GM19023 (cell line): ENCODE measurements around the gene CAMTA1.

Experiments
- ATAC-seq: cut with Tn5 transposase; IDR thresholded peaks from one replicate; pipeline ENCODE4 v1.9.1; 2021; ENCODE audit warnings: mild to moderate bottlenecking, moderate library complexity; ENCODE audit not compliant: unreplicated experiment

CAMTA1 gene

DNA sequence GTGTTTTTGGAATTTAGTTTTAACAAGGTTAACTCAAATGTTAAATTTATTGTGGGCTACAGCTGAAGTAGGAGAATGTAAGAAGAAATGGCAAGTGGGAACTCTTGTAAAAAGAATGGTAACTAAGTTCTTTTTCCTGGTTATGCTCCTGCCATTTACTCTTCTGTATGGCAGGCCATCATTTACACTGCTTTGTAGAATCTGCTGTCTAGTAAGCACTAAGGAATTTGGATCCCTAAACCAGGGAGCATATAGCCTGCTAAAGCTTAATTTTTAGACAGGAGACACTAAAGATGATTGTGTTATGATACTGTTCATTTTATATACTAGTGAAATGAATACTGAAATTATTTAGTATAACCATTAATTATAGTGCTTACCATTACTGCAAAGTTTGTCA lies 85.3 kb downstream of the CAMTA1 start:
- no peak for ATAC-seq

DNA sequence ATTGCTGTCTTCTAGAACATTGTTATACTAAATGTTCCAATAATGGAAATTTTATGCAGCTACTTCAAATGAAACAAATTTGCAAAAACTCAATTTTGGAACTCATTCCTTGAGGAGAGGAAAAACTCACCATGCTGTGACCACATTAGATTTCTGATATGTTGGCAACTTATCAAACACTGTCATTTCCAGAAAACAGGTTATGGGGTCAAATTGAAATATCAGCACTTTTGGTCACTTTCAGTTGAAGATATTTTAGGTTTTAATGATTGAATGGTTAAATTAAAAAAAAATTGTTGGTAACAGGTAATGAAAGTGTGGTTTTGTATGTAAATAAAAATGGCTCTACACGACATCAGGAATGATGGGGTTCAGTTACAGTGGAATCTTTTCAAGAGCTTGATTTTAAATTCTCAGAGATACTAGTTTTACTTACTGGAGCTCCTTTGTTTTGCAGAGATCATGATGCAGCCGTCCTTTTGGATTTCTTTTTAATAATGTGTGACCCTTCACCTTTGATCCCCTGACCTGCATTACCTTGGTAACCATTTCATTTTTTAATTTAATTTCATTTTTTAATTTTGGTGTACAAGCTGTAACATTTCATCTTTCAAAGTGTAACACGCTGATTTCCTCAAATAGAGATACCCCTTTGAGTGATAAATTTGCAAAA lies 86.2 kb downstream of the CAMTA1 start:
- no peak for ATAC-seq

DNA sequence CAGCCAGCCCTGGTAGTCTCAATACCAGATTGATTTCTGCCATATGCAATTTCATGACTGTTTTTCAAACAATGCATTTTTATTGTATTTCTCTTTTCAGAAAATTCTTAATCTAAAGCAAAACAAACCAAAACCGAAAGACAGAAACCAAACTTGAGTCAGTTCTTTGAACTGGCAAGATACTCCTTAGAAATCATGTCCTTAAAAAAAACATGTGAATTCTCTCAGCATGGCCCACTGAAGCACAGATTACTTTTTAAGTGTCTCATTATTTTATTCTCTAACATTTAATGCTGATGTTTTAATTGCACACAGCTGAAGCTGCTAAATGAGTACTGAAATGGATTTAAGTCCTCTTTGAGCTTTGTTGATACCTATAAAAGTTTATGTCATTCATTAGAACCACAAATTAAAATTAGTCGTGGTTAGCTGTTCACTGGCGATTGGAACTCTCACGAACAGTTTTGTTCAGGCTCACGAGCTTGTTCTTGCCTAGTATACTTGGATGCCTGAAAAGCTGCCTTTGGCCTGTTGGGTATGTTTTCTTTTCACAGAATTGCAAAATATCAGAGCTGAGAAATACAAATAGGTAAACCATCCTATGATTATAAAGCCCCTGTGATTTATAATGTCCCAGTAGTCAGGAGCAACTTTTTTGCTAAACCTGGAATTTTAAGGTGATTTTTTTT lies 87.5 kb downstream of the CAMTA1 start:
- ATAC-seq, result no peak

DNA sequence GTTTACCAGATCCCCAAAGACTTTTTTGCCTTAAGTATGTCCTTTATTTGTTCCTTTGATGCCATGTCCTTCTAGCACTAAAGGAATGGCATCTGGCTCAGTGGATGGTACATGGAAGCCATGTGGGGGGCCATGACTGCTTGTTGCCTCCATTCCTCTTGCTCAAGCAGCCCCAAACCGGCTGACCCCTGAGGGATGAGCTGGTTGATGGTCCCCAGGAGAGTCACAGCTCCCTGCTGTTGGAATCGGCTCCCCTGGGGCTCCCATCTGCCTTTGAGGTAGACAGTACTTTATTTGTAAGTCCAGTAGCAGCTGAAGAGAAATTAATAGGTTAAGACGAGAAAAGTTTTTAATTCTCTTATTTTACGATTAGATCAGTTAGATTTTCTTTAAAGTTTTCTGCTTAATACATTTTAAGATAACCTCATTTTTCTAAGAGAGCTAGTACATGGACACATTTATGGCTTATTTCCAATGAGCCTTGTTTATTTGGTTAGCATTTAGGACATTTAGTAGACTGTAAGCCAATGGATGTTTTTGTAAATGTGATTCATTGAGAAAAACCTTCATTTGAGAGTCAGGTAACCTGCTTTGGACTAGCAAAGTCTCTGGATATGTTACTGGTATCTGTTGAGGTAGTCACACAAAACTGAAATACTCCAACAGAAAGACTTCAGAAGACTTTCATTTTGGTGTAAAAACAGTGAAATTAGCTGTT lies 88.2 kb downstream of the CAMTA1 start:
- no peak for ATAC-seq

DNA sequence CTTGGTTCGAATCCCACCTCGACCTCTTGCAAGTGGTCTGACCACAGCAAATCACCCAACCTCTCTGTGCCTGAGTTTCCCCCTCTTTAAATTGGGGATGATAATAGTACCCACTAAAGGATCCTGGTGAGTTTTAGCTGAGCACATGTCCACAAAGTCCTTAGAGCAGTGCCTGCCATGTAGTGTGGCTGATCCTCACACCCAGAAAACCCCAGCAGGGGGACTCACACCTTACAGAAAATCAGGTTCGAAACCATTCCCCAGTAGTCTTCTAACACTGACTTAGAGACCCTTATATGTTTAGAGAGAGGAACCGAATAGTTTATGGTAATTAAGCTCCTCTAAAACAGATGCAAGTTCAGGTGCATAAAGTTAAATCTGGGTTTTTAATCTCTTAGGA lies 89.0 kb downstream of the CAMTA1 start:
- no peak for ATAC-seq

DNA sequence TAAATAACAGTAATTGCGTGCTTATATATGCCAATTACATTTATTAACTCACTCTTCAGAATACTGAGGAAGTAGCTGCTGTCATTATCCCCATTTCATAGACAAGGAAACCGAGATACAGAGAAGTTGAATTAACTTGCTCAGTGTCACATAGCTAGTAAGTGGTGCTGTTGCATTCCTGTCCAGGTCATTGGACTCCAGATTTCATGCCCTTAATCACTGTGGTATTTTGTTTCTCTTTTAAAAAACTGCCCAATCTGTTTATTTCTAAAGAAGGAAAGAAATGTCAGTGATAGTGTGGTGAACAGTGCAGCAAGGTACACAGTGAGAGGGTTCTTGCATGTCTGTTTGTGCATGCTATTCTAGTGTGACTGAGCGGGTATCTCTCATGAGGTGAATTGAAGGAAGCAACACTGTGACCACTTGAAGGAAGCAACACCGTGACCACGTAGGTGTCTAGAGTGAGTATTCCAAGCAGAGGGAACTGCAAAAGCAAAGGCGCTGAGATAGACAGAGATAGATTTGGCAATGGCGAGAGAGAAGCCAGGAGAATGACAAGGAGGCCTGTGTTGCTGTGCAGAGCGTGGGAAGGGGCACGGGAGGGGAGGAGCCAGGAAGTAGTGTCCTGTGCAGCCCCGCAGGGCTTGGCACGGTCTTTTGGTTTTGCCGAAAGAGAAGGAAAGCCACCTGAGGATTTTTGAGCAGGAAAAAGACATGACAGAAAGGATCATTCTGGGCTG lies 95.9 kb downstream of the CAMTA1 start:
- ATAC-seq, result no peak

DNA sequence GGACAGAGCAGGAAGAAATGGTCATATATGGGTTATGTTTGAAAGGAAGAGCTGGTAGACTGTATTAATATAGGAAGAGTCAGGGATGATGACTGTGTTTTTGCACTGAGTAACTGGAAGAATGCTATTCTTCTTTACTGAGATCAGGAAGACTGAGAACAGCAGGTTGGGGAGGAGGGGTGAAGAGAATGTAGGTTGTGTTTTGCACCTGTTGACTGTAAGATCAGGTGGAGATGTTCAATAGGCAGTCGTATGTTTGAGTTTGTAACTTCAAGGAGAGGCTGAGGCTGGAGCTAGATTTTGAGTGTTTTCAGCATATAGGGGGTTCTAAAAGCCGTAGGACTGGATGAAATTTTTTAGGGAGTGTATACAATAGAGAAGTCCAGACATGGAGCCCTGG lies 97.2 kb downstream of the CAMTA1 start:
- no peak for ATAC-seq

DNA sequence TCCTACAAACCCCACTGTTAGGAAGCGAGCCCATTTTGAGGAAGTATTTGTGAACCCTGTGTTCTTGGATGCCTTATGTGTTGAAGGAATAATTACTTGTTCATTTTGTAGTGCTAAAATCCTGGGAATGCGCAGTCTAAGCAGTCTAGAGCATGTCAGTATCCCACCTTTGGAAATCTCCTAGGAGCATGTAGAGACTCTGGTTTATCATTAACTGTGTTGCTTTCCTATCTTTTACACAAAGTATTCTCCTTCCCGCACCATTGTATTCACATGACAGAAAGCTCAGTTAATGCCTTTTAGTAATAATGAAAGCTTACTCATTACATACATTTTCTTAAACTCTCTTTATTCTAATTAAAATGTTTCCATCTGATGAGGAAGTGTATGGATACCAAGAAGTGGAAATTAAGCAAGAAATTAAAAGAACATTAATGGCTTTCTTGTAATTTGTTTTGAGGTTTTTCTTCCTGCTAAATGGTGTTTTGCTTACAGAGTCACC lies 99.4 kb downstream of the CAMTA1 start:
- no peak for ATAC-seq

DNA sequence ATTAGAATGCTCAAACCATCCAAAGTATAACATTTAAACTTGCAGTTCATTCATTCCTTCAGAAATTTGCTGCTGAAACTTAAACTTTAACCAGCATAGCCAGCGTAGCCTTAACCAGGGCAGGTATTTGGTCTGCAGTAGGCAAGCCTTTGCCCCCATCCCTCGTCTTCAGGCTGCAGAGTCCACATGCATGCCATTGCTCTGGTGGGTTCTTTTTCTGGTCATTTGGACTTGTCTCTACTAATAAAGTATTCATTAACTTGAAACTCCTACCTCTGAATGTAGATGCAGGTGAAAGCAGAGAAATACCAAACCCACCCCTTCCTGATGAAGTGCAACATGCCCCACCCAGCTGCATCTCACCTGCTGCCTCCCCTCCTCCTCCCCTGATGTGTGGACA lies 100.2 kb downstream of the CAMTA1 start:
- ATAC-seq, result no peak

DNA sequence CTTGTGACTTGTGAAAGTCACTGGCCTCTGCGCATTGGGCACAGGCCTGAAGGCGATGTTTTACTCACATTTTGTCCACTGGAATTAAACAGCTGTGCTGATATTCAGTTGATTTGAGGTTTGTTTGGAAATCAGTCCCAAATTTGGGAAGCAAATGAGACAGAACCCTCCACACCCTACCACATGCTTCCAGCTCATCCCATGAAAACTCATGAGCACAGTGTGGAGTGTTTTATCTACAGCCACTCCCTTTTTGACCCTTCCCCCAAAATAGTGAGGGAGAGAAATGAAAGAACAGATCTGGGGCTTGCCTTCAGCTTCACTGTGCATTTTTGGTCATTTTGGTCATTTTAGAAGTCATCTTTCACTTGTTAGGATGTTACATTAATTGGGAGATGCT lies 101.3 kb downstream of the CAMTA1 start:
- ATAC-seq, result no peak

DNA sequence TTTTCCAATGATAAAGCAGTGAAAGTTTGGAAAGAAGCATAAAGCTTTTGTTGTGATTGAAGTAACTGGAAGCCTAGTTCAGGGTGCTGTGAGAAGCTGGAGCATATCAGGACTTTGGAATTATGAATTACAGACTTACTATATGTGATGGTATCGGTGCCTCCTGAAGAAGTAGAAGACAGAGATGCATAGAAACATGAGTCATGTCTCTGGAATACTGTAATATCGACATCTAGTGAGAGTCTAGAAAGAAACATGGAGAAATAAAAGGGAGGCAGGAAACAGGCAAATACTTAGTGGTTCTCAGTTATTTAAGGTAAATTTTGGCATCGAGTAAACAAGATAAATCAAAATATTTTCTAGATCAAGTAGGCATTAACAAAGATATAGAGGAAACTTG lies 103.0 kb downstream of the CAMTA1 start:
- no peak for ATAC-seq

DNA sequence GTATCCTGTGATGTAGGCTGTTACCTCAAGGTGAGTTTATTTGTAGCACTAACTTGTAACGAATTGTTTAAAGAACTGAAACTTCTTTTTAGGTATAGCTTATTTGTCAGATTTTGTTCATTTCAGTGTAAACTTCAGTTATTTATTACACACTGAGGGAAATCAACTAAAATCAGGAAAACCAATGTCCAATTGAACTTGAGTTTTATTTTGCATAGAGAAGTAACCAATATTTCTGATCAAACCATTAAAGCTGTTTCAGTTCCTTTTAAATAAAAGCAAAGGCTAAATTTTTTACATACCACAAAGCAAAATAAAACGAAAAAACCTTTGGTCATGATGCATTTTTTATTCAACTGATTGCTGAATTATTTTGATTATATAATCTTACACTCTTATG lies 103.6 kb downstream of the CAMTA1 start:
- no peak for ATAC-seq

DNA sequence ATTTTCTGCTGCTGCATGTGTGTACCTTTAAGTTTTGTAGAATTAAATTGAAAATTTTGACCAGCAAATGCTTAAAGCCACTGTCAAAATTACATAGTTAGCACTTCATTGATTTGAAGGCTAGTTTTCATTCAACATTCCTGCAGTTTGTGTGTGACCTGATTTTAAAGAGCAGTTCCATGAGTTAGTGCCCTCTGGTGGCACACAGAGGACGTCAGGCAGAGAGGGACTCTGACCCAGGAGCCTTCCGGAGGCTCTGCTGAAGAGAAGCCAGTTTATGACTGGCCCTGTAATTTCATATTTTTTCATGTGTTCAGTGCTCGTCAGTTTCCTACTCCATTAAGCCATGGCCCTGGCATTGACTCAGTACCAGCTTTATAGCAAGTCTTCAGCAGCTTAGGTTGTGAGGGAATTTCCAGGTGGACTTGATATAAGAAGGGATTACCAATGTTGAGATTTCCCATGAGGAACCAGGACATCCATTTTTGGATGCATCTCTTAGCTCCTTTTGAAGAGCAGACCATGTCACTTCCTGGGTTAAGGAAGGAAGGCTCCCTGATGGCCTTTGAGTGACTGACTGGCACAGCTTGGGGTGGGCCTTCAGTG lies 104.7 kb downstream of the CAMTA1 start:
- no peak for ATAC-seq

DNA sequence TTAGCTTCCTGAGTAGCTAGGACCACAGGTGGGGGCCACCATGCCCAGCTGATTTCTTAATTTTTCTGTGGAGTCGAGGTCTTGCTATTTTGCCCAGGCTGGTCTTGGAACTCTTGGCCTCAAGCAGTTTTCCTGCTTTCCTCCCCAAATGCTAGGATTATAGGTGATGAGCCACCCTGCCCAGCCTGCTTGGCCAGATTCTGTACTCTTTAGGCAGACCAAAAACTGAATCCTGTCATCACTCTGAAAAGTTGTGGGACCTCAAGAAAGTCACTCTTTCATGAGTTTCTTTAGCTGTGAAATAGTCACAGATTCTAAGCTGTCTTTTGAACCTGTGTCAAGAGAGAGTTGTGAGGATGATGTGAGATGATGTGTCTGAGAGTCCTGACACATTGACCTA lies 105.4 kb downstream of the CAMTA1 start:
- no peak for ATAC-seq

DNA sequence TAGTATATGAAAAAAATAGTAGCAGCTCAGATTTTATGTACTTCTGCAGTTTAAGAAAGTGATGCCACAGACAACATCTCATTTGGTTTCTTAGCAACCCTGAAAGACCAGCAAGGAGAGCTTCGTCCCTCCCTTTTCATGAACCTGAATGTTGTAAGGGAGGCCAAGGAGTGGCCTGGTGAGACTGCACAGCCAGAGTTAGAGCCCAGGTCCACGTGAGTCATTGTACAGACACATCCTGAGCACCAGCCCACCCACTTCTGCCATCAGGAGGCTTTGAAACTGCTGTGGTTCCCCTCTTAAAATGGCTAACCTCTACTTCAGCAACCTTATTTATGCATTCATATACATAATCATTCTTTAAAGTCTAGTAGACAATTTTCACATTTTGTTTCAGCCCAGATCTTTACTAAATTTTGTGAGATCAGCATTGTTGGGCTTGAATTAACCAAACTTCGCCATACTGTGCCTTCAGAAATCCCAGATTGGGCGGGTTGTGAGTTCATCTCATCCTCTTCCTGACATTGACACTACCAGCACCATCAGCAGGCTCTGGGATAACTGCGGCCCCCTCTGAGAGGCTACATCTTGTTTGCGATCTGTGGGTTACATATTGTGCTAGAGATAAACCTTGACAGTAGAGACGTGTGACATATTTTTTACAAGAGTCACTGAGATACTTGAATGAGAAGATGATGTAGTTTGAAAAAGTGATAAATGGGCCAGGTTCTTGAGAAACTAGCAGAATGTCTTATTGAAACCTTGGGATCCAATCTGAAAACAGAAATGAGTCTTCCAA lies 106.7 kb downstream of the CAMTA1 start:
- no peak for ATAC-seq

DNA sequence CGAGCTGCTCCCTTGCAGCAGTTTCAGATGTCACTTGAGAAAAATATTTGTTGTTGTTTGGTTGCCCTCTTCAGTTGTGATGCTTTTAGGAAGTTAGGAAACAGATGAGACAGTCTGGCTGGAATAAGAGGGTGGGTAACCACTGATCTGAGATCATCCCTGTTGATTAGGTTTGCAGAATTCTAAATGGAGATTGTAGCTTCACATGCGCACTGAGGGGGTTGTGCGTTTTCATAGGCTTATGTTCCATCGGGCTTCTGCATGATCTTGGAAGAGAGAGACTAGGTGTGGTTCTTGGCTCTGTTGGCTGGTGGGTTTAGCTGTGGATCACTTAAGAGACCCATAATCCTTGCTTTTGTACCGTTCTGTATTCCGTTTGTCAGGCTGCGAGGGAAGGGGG lies 108.1 kb downstream of the CAMTA1 start:
- no peak for ATAC-seq

DNA sequence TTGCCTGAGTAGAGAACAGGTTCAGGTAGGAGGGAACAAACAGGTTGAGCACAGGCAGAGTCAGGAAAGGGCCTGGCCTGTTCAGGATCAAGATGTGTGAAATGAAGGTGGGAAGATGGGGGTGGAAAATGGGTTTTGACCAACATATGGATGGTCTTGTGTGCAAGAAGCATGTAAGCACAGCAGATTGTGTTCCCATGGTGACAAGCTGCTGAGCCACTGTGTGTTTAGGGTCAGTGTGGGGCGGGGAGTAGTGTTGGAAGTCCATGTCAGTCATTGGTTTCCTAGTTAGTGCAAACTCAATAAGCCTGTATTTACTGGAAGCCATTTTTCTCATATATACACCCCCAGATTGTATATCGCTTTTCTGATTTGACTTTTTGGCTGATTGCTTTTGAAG lies 111.9 kb downstream of the CAMTA1 start:
- ATAC-seq, result no peak

DNA sequence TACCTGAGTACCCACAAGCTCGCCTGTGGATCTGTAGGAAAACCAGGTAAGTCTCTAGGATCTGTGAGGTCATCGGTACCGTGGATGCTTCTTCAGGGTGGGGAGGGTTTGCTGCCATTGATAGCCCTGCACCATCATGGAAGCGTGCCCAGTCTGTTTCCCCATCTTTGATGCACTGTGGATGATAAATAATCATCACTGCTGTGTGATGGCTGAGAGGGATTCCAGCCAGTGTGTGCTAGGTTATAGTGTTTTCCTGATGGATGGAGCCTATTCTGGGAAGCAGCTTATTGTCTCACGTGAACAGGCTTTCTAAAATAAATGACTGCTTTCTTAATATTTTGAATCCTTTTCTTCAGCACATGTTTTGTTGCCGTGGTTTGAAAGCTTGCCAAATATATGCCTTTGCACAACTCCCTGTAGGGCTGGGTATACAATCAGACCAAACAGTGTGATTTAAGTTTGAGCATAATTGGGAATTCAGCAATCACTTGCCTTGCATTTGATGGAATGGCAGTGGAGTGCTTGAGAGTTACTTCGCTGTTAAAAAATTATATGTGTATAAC lies 113.8 kb downstream of the CAMTA1 start:
- ATAC-seq, result no peak

DNA sequence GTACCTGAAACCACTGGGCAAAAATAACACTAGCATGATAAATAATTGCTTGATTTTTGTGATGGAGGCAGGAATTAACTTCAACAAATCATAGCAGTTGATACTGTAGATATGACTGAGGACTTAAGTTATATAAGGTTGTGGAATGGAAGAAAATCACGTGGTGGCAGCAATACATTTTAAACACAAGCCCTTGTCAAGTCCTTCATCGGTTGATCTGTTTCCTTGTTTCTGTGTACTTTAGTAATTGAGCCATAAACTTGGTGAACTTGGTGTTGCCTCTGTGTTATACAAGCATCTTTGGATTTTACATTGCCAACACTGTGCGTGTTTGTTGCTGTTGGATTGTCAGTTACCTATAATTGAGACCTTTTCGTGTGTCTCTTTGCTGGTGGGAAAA lies 114.4 kb downstream of the CAMTA1 start:
- ATAC-seq, result no peak

DNA sequence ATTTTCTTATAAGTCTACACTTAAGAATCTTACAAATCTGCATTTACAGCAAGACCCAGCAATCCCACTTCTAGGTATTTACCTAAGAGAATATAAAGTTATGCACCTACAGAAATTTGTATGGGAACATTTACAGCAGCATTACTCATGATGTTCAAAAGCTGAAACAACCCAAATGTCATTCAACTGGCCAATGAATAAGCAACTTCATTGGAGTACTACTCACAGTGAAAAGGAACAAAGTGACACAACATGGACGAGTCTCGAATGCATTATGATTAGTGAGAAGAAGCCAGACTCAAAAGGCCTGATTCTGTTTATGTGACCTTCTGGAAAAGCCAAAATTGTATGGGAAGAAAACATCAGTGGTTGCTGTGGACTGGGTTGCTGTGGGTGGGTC lies 116.9 kb downstream of the CAMTA1 start:
- no peak for ATAC-seq
